ENCODE data around the gene ARHGEF3.

ARHGEF3 gene

DNA sequence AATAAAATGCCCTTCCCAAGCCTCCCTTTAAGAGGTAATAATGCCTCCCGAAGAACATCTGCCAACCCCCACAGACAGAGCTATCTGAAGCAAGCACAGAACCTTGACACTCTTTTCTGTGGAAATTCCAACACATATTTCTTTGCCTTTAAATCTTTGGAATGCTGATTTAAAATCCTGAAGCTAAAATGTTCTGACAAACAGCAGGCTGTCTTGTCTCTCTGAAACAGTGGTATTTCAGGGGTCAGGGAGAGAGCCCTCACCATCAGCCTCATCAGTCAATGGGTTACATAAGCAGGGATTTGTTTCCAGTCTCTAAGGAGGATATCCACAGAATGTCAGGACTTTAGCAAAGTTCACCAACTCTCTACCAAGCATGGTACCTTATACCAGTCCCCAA is 27.8 kb upstream of the ARHGEF3 start:
- H3K27me3 Mint-ChIP-seq = no peaks in the 10 kb centered on the region
- H3K4me1 Mint-ChIP-seq = peaks cover 0 to 2% of the 10 kb centered on the region in 2 donors

DNA sequence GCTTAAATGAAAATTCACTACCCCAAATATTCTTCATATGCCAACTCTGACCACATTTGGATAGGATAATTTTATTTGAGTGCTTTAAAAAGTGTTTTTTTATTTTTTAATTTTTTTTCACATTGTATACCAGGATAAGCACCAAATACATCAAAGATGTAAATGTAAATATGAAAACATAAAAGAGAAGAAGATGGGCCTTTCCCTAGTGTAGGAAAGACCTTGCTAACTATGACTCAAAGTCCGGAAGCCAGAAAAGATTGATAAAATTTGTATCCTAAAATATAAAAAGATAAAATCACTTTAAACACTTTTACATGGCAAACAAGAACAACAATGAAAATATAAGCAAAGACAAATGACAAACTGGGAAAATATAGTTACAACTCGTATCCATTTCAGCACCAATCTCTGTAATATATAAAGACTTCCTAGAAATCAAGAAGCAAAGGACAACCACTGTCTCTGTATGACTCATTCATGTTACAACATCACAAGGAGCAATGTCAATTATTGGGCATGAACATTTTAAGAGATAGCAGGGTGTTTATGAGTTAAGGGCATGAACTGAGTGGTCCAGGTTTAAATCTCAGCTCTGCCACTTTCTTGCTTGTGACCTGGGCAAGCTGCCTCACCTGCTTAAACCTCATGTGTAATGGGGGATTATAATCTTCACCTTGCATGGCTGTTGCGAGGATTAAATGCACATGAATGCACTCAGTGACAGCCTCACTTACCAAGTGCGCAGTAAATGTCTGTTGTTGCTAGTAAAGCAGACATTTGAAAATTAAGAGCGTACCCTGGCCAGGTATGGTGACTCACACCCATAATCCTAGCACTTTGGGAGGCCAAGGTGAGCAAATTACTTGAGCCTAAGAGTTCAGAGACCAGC is 25.3 kb upstream of the ARHGEF3 start:
- ATAC-seq (replicated peaks) (no peak), DNase-seq (no peak)
- Mint-ChIP-seq H3K4me3 (no peak overlapping the region), H3K27me3 (peaks cover 0 to 7% of the 10 kb centered on the region in 2 donors), H3K4me1 (peaks cover 0 to 2% of the 10 kb centered on the region in 2 donors), H3K27ac (no peak overlapping the region), H3K36me3 (no peaks in the 10 kb centered on the region), H3K9me3 (no peaks in the 10 kb centered on the region)

More for the DNA sequence above, 27.8 kb upstream of the ARHGEF3 start:
- Mint-ChIP-seq H3K9me3 (no peaks in the 10 kb centered on the region), H3K27ac (no peak overlapping the region), H3K4me3 (no peak overlapping the region), H3K36me3 (no peaks in the 10 kb centered on the region)
- ATAC-seq (replicated peaks) = no peak
- no peak for DNase-seq

DNA sequence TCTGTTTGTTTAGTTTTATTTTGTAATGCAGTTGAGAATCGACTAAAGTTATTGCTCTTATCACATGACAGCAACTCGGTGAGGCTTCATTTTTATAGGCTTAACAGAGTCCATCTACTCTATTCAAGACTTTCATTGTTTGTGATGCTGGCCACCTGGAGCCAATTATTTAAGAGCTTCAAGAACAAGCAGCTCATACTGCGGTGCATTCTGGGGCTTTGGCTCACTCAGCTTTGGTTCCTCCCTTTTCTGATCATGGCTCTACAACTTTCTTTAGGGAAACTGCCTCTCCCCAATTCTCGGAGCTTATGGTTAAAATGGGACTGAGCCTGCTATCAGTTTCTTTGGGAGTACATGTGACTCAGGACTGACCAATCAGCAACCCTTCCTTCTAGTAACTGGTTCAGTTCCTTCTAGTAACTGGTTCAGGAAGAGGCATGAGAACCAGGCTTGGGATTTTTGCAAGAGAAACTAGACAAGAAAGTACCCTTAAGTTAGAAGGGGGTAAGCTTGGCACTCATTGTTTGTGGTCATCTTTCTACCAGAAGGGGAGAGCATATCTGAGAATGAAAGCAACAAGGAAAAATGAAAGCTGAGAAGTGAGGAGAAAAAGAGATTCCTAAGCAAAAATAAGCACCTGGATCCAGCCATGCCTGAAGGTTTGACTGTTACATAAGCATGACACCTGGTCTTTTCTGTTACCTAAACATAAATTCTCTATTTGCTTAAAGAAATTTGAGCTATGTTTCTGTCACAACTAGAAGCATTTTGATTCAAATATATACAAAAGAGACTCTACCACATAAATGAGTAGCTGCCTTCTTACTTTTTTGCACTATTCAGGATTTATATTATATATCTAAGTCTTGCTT is 24.1 kb upstream of the ARHGEF3 start:
- Mint-ChIP-seq H3K27me3 (peaks cover 0 to 7% of the 10 kb centered on the region in 2 donors), H3K9me3 (no peaks in the 10 kb centered on the region), H3K36me3 (no peaks in the 10 kb centered on the region), H3K27ac (no peak overlapping the region), H3K4me3 (no peak overlapping the region), H3K4me1 (peaks cover 0 to 2% of the 10 kb centered on the region in 2 donors)
- ATAC-seq (replicated peaks) = no peak
- no peak for DNase-seq

DNA sequence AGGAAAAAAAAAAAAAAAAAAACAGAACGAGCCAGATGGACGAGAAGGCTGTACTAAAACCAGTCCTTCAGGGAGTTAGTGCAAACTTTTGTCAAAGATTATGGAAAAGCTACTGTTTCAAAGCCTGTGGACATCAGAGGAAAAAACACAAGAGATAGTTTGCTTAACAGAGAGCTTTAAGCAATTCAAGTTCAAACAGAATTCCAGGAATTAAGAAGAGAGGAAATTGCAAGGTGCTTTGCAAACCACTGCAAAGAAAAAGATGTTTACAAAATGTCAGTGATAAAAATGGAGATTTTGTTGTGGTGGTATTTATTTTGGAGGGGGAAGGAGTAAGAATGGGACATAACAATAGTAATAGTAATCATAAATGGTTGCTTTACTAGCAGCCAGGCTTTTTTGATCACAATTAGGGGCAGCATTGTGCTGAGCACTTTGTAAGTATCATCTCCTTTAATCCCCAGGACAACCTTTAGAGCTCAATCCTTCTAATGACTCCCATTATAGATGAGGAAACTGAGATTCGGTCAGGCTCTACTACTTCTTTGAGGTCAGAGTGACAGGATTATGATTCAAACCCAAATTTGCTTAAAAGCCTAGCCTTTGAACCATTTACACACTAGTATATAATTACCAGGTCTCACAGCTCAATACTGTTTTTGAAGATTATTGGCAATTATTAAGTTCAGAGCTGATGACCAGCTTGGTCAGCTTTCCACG is 22.4 kb upstream of the ARHGEF3 start:
- Mint-ChIP-seq H3K4me3 (no peak overlapping the region), H3K27ac (no peak overlapping the region), H3K9me3 (no peaks in the 10 kb centered on the region), H3K36me3 (no peaks in the 10 kb centered on the region), H3K4me1 (peaks cover 0 to 2% of the 10 kb centered on the region in 2 donors), H3K27me3 (peaks cover 0 to 7% of the 10 kb centered on the region in 2 donors)
- no peak for ATAC-seq (replicated peaks)
- DNase-seq = no peak

DNA sequence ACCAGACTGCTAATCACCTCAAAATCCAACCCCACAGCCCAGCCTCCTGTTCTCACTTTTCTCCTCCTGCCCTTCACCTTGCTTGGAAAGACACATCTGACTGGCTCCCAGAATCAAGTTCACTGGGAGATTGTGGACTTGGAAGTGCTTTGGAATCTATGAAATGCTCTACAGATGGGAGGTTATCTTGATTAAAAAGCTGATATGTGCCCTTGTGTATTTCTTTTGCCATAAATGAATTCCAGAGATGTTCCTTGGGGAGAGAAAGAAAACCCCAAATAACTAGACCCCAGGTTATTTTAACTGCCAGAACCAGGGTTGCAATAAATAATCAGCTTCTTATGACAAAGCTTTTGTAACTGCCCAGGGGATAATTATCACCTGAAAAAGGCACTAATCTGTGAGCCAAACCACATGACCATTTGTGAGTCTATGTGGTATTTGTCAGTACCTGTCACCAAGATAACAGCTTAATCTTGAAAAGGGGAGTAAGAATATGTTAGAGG is 21.7 kb upstream of the ARHGEF3 start:
- DNase-seq (no peak), ATAC-seq (replicated peaks) (no peak)
- H3K4me3 Mint-ChIP-seq = no peak overlapping the region
- peaks cover 0 to 7% of the 10 kb centered on the region in 2 donors for H3K27me3 Mint-ChIP-seq
- no peaks in the 10 kb centered on the region for H3K36me3 Mint-ChIP-seq
- H3K9me3 Mint-ChIP-seq = no peaks in the 10 kb centered on the region
- peaks cover 0 to 2% of the 10 kb centered on the region in 2 donors for H3K4me1 Mint-ChIP-seq
- no peak overlapping the region for H3K27ac Mint-ChIP-seq

DNA sequence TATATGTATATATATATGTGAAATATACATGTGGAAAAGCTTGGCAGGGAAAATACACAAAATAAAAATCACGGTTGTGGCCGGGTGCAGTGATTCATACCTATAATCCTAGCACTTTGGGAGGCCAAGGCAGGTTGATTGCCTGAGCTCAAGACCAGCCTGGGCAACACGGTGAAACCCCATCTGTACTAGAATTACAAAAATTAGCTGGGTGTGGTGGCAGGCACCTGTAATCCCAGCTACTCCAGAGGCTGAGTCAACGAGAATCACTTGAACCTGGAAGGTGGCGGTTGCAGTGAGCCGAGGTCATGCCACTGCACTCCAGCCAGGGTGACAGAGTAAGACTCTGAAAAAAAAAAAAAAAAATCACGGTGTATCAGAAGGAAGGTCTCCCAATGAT is 20.8 kb upstream of the ARHGEF3 start:
- Mint-ChIP-seq H3K27ac (no peak overlapping the region), H3K36me3 (no peaks in the 10 kb centered on the region), H3K9me3 (no peaks in the 10 kb centered on the region), H3K4me1 (peaks cover 0 to 2% of the 10 kb centered on the region in 2 donors), H3K27me3 (peaks cover 0 to 7% of the 10 kb centered on the region in 2 donors), H3K4me3 (no peak overlapping the region)
- ATAC-seq (replicated peaks) (no peak), DNase-seq (no peak)

DNA sequence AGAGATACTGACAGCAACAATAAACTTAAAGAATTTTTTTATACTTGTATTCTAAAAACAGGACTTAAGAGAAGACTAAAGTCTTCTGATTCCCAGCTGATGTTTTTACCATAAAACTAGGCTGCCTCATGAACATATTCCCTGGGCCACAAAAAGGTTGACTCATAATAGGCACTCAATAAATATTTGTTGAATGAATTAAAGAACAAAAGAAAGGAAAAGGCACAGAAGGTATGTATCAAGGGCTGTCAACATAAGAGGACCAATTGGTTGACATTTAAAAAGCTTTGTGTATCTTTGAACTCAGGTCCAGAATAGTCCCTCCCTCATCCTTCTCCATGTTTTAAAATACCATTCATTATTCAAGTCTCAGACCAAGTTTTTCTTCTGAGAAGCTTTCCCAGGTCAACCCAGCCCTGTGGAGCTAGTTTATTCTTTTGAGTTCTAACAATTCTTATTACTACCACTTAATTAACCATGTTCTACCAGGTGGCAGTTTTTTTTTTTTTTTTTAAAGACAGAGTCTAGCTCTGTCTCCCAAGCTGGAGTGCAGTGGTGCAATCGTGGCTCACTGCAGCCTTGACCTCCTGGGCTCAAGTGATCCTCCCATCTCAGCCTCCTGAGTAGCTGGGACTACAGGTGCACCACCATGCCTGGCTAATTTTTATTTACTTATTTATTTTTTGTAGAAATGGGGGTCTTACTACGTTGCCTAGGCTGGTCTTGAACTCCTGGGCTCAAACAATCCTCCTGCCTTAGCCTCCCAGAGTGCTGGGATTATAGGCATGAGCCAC is 17.5 kb upstream of the ARHGEF3 start:
- no peaks in the 10 kb centered on the region for H3K36me3 Mint-ChIP-seq
- no peak overlapping the region for H3K27ac Mint-ChIP-seq
- H3K4me3 Mint-ChIP-seq = no peak overlapping the region
- DNase-seq (no peak), ATAC-seq (replicated peaks) (no peak)
- no peaks in the 10 kb centered on the region for H3K4me1 Mint-ChIP-seq
- no peaks in the 10 kb centered on the region for H3K9me3 Mint-ChIP-seq
- peaks cover 0 to 7% of the 10 kb centered on the region in 2 donors for H3K27me3 Mint-ChIP-seq

DNA sequence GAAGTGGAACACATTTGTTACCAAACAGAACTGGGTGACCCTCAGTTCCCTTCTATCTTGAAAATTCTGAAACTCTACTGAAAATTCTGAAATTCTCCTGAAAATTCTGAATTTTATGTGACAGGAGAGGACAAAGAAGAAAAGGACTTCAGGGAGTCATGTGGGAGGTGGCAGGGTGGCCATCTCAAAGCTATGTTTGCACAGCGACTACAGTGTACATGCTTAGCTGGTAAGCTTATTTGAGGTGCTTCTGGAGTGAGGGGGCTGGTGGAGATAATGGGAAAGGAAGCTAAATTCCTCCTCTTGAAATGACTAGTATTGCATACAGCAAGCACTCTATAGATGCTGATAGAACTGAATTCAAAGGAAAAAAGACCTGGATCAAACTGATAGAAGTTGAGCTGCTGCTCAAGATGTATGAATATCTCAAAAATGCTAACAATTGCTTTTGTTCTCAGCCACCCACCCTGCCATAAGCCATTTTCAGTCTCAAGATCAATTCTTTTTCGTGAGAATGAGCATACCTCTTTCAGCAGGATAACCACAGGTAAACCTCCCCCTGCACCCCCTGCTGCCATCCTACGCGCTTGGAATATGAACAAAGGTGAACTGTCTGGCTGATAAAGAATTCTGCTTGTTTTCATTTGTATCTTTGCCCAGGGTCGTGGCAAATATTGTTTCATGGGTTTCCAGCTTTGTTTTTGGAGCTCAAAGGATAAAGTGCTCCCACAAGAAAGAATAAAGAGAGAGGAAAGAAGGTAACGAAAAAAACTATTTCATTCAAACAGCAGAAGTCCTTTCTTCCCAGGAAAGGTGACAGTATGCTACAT is 16.6 kb upstream of the ARHGEF3 start:
- no peak overlapping the region for H3K27ac Mint-ChIP-seq
- ATAC-seq (replicated peaks) (no peak), DNase-seq (no peak)
- no peaks in the 10 kb centered on the region for H3K36me3 Mint-ChIP-seq
- H3K4me1 Mint-ChIP-seq = no peaks in the 10 kb centered on the region
- H3K4me3 Mint-ChIP-seq = no peak overlapping the region
- H3K9me3 Mint-ChIP-seq = no peaks in the 10 kb centered on the region
- H3K27me3 Mint-ChIP-seq = peaks cover 0 to 5% of the 10 kb centered on the region in 2 donors

DNA sequence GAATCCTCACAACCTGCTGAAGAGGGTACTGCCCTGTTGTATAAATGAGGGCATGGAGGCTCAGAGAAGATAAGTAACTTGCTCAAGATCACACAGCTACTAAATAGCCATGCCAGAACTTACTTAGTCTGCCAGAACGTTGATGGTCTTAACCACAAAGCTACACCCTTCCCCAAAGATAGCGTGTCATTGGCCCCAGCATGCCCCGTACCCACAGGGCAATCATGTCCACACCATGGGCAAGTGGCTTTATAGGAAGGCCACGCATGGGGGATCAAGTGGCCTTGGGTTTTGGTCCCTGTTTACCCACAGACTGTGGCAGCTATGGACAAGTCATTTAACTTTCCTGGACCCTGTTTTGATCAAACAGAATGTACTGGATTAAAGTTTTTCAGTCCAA is 15.9 kb upstream of the ARHGEF3 start:
- no peak overlapping the region for H3K4me3 Mint-ChIP-seq
- no peak overlapping the region for H3K27ac Mint-ChIP-seq
- no peaks in the 10 kb centered on the region for H3K27me3 Mint-ChIP-seq
- no peak for DNase-seq
- no peaks in the 10 kb centered on the region for H3K36me3 Mint-ChIP-seq
- no peaks in the 10 kb centered on the region for H3K9me3 Mint-ChIP-seq
- ATAC-seq (replicated peaks) = no peak
- H3K4me1 Mint-ChIP-seq = peaks cover 0 to 2% of the 10 kb centered on the region in 2 donors

DNA sequence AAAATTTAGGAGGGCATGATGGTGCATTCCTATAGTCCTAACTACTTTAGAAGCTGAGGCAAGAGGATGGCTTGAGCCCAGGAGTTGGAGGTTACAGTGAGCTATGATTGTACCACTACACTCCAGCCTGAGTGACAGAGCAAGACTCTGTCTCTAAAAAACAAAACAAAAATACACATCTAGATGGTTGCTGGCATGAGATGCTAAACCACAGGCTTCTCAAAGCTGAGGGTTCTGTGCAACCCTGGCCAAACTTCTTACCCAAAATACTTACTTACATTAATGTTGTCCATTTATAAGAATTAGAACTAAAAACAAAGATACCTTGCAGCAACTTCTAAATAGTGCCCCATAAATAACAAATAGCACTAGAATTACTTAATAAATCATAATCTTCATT is 14.3 kb upstream of the ARHGEF3 start:
- no peaks in the 10 kb centered on the region for H3K36me3 Mint-ChIP-seq
- no peaks in the 10 kb centered on the region for H3K9me3 Mint-ChIP-seq
- no peaks in the 10 kb centered on the region for H3K27me3 Mint-ChIP-seq
- no peak for DNase-seq
- H3K4me3 Mint-ChIP-seq = no peak overlapping the region
- ATAC-seq (replicated peaks) = no peak
- no peak overlapping the region for H3K27ac Mint-ChIP-seq
- H3K4me1 Mint-ChIP-seq = peaks cover 0 to 5% of the 10 kb centered on the region in 2 donors

DNA sequence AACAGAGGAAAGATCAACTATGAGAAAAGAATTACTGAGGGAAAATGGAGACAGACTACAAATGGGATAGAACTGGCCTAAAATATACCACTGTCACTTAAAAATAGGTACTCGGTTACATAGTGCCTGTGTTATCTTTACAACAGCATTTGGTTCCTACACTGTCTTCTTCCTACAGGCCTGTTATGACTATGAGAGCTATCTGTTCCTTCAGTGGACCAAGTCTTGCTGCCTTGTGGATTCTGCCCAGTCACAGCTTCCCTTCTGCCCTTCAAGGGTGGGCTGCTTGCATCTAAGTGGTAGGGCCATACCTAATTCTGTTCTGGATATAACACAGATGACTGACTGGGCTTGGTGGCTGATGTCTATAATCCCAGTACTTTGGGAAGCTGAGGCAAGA is 13.8 kb upstream of the ARHGEF3 start:
- H3K36me3 Mint-ChIP-seq = no peaks in the 10 kb centered on the region
- no peak overlapping the region for H3K4me3 Mint-ChIP-seq
- no peak for DNase-seq
- no peaks in the 10 kb centered on the region for H3K27me3 Mint-ChIP-seq
- ATAC-seq (replicated peaks) = no peak
- no peak overlapping the region for H3K27ac Mint-ChIP-seq
- peaks cover 0 to 5% of the 10 kb centered on the region in 2 donors for H3K4me1 Mint-ChIP-seq
- no peaks in the 10 kb centered on the region for H3K9me3 Mint-ChIP-seq

DNA sequence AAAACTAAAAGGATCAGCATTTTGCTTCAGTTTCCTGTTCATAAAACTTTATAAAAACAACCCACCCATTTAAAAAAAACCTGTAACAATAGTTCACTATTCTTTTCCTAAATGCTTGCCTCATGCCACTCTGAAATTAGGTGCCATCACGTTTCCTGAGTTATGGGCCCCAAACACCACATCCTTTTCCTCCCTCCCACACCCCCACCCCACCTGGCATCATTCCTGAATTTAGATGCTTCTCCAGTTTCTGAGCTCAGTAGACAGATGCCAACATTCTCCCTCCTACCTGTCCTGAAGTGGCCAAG is 11.9 kb upstream of the ARHGEF3 start:
- ATAC-seq (replicated peaks) (no peak), DNase-seq (no peak)
- H3K27ac Mint-ChIP-seq = no peak overlapping the region
- H3K27me3 Mint-ChIP-seq = no peaks in the 10 kb centered on the region
- H3K36me3 Mint-ChIP-seq = no peaks in the 10 kb centered on the region
- no peak overlapping the region for H3K4me3 Mint-ChIP-seq
- H3K4me1 Mint-ChIP-seq = peaks cover 0 to 5% of the 10 kb centered on the region in 2 donors
- H3K9me3 Mint-ChIP-seq = no peaks in the 10 kb centered on the region

Data from stimulated activated naive B cell treated with anti-CD40 and anti-IgM and Interleukin-4, amounts not matched to agents 10 μg/mL and 1 μg/mL and 100 μg/mL, for 72 hours (primary cell).